KOPT-K1 (cell line): ENCODE data around the gene FBXL17.

Experiments
- H3K27ac ChIP-seq: fragments of 200-600 bp; sonication (generic); 2 replicates; pipeline ENCODE4 v1.5.1; 2016; ENCODE audit warnings: antibody characterized with exemption, mild to moderate bottlenecking, low read depth, low read length; ENCODE audit not compliant: poor library complexity, severe bottlenecking
- H3K36me3 ChIP-seq: fragments of 200-600 bp; sonication (generic); 2 replicates; pipeline ENCODE4 v1.5.1; 2017; ENCODE audit warnings: antibody characterized with exemption, mild to moderate bottlenecking, low read length, moderate library complexity; ENCODE audit not compliant: insufficient read depth
- H3K9me3 ChIP-seq: fragments of 200-600 bp; sonication (generic); 2 replicates; pipeline ENCODE4 v1.5.1; 2017; ENCODE audit warnings: antibody characterized with exemption, low read length, mild to moderate bottlenecking; ENCODE audit not compliant: insufficient read depth, poor library complexity, severe bottlenecking

The FBXL17 gene

GRCh38 chr5:108145351-108145750, 236.5 kb downstream of the FBXL17 start:
- H3K9me3 ChIP-seq, result no peaks in the 10 kb centered on the region
- H3K27ac ChIP-seq, result no peak overlapping the region
- H3K36me3 ChIP-seq, result no peaks in the 10 kb centered on the region

- no peaks in the 10 kb centered on the region for H3K36me3 ChIP-seq
- H3K9me3 ChIP-seq, result no peaks in the 10 kb centered on the region
- no peak overlapping the region for H3K27ac ChIP-seq
Measured at GRCh38 chr5:108144332-108144731, 237.6 kb downstream of the FBXL17 start.

GRCh38 chr5:108143581-108143980, 238.3 kb downstream of the FBXL17 start:
- Histone ChIP-seq H3K36me3 (no peaks in the 10 kb centered on the region), H3K9me3 (no peaks in the 10 kb centered on the region), H3K27ac (no peak overlapping the region)

- Histone ChIP-seq H3K36me3 (no peaks in the 10 kb centered on the region), H3K9me3 (no peaks in the 10 kb centered on the region), H3K27ac (no peak overlapping the region)
Measured at GRCh38 chr5:108141676-108142075, 240.2 kb downstream of the FBXL17 start.

- Histone ChIP-seq H3K27ac (no peak overlapping the region), H3K36me3 (no peaks in the 10 kb centered on the region), H3K9me3 (no peaks in the 10 kb centered on the region)
Measured at GRCh38 chr5:108136493-108136892, 245.4 kb downstream of the FBXL17 start.

GRCh38 chr5:108129129-108129528, 252.8 kb downstream of the FBXL17 start:
- Histone ChIP-seq H3K9me3 (no peaks in the 10 kb centered on the region), H3K36me3 (no peaks in the 10 kb centered on the region), H3K27ac (no peak overlapping the region)

- Histone ChIP-seq H3K27ac (no peak overlapping the region), H3K9me3 (no peaks in the 10 kb centered on the region)
Measured at GRCh38 chr5:108125771-108126511, 256.0 kb downstream of the FBXL17 start.

GRCh38 chr5:108124596-108124995, 257.3 kb downstream of the FBXL17 start:
- no peak overlapping the region for H3K27ac ChIP-seq
- H3K9me3 ChIP-seq, result no peaks in the 10 kb centered on the region
- H3K36me3 ChIP-seq, result no peaks in the 10 kb centered on the region

More at GRCh38 chr5:108125771-108126511, 256.0 kb downstream of the FBXL17 start:
- no peaks in the 10 kb centered on the region for H3K36me3 ChIP-seq

GRCh38 chr5:108122702-108123101, 259.2 kb downstream of the FBXL17 start:
- no peaks in the 10 kb centered on the region for H3K9me3 ChIP-seq
- H3K36me3 ChIP-seq, result no peaks in the 10 kb centered on the region

GRCh38 chr5:108118813-108119514, 262.9 kb downstream of the FBXL17 start:
- Histone ChIP-seq H3K9me3 (no peaks in the 10 kb centered on the region), H3K27ac (no peak overlapping the region), H3K36me3 (no peaks in the 10 kb centered on the region)

More at GRCh38 chr5:108122702-108123101, 259.2 kb downstream of the FBXL17 start:
- H3K27ac ChIP-seq, result no peak overlapping the region

- Histone ChIP-seq H3K36me3 (no peaks in the 10 kb centered on the region), H3K9me3 (peaks cover 11% of the 10 kb centered on the region), H3K27ac (no peak overlapping the region)
Measured at GRCh38 chr5:108115673-108116072, 266.2 kb downstream of the FBXL17 start.

- Histone ChIP-seq H3K27ac (no peak overlapping the region), H3K9me3 (peaks cover 11% of the 10 kb centered on the region), H3K36me3 (no peaks in the 10 kb centered on the region)
Measured at GRCh38 chr5:108113950-108114349, 267.9 kb downstream of the FBXL17 start.

GRCh38 chr5:108111736-108112135, 270.2 kb downstream of the FBXL17 start:
- no peak overlapping the region for H3K27ac ChIP-seq
- peaks cover 11% of the 10 kb centered on the region for H3K9me3 ChIP-seq

GRCh38 chr5:108109059-108109458, 272.8 kb downstream of the FBXL17 start:
- Histone ChIP-seq H3K27ac (no peak overlapping the region), H3K36me3 (no peaks in the 10 kb centered on the region), H3K9me3 (peaks cover 11% of the 10 kb centered on the region)

More at GRCh38 chr5:108111736-108112135, 270.2 kb downstream of the FBXL17 start:
- H3K36me3 ChIP-seq, result no peaks in the 10 kb centered on the region

GRCh38 chr5:108104448-108104847, 277.4 kb downstream of the FBXL17 start:
- Histone ChIP-seq H3K9me3 (no peaks in the 10 kb centered on the region), H3K36me3 (no peaks in the 10 kb centered on the region), H3K27ac (no peak overlapping the region)

GRCh38 chr5:108102463-108102862, 279.4 kb downstream of the FBXL17 start:
- H3K36me3 ChIP-seq, result no peaks in the 10 kb centered on the region
- no peaks in the 10 kb centered on the region for H3K9me3 ChIP-seq
- H3K27ac ChIP-seq, result no peak overlapping the region
